HCT116 (cell line): ENCODE data around the gene YDJC. TPM values are rescaled to one million over a fixed set of nuclear protein-coding genes. Genes with fewer than 3 reads are reported as not detected.

Experiments used
- ATAC-seq: fragments of 200-7000 bp; cut with Tn5 transposase; 2 replicates; pipeline ENCODE4 v1.9.1; 2020; ENCODE audit warnings: mild to moderate bottlenecking, moderate library complexity
- BruUV-seq: library from RNA; stranded (reverse); fragments of 400-500 nt; replicated peaks from 2 replicates; lab custom pipeline; 2021; lab: Mats Ljungman, UMichigan
- CTCF ChIA-PET: fragments of 300-600 bp; sonication (Branson Sonifier 250); formaldehyde crosslinking; loops from one replicate; lab custom pipeline; 2021; ENCODE audit warnings: antibody characterized with exemption; lab: Charles Lee
- POLR2A ChIA-PET: fragments of 300-600, 350-600 bp; sonication (Branson Sonifier 250); formaldehyde crosslinking; loops from one replicate; lab custom pipeline; 2021; ENCODE audit warnings: antibody characterized with exemption; lab: Charles Lee
- RAD21 ChIA-PET, 2 experiments: fragments of 300-600 bp; sonication (Branson Sonifier 250); formaldehyde crosslinking; loops; one replicate each; lab custom pipeline; 2023; ENCODE audit warnings: low total read pairs in 2 of 2; ENCODE audit not compliant: uncharacterized antibody in 2 of 2, unreplicated experiment in 2 of 2, low non-redundant PET in 1 of 2; lab: Charles Lee
- DNase-seq: peaks from one replicate; pipeline ENCODE4 v3.0.0-alpha.2; 2010; ENCODE audit warnings: low read depth, low spot score
- H2AFZ ChIP-seq: fragments of 200-600 bp; shearing (Covaris generic), sonication (generic); 2 replicates; pipeline ENCODE4 v1.6.1; 2017; ENCODE audit warnings: low read depth, mixed run types, mixed read lengths, antibody characterized with exemption, low read length; ENCODE audit not compliant: poor library complexity, severe bottlenecking
- H3K27ac ChIP-seq: 2 replicates; pipeline ENCODE4 v1.5.1; 2012; ENCODE audit warnings: low read depth, low read length
- H3K27me3 ChIP-seq: fragments of 200-600 bp; sonication (generic); 2 replicates; pipeline ENCODE4 v1.6.1; 2016; ENCODE audit warnings: mixed run types, low read length, mixed read lengths; ENCODE audit not compliant: insufficient read depth
- H3K36me3 ChIP-seq, 2 experiments: fragments of 200-500 bp in 1 of 2; fragments of 200-600 bp in 1 of 2; sonication (Bioruptor generic) in 1 of 2; sonication (generic) in 1 of 2; 2 replicates each; pipeline versions ENCODE4 v1.5.1 to v1.6.1; 2014 to 2016; ENCODE audit warnings: low read length in 2 of 2, inconsistent platforms in 1 of 2, mixed read lengths in 1 of 2, mixed run types in 1 of 2; ENCODE audit not compliant: insufficient read depth in 2 of 2, control insufficient read depth in 1 of 2
- H3K4me1 ChIP-seq, 2 experiments: fragments of 200-600 bp in 1 of 2; sonication (generic) in 1 of 2; 2 replicates each; pipeline versions ENCODE4 v1.5.1 to v1.6.1; 2012 to 2017; ENCODE audit warnings: low read length in 2 of 2, inconsistent platforms in 1 of 2, mild to moderate bottlenecking in 1 of 2, mixed read lengths in 1 of 2, mixed run types in 1 of 2, moderate library complexity in 1 of 2; ENCODE audit not compliant: insufficient read depth in 2 of 2, control insufficient read depth in 1 of 2
- H3K4me2 ChIP-seq: fragments of 200-600 bp; sonication (generic); 2 replicates; pipeline ENCODE4 v1.6.1; 2017; ENCODE audit warnings: mixed run types, low read length, mixed read lengths
- H3K4me3 ChIP-seq, 2 experiments: fragments of 200-600 bp in 1 of 2; sonication (generic) in 1 of 2; replicated peaks in 1 of 2; 2 replicates each; pipeline ENCODE4 v1.5.1; 2011 to 2016; ENCODE audit warnings: low read length in 2 of 2, control low read depth in 1 of 2, low read depth in 1 of 2, mild to moderate bottlenecking in 1 of 2, mixed read lengths in 1 of 2, mixed run types in 1 of 2
- H3K79me2 ChIP-seq: fragments of 200-600 bp; sonication (generic); 2 replicates; pipeline ENCODE4 v1.6.1; 2017; ENCODE audit warnings: mild to moderate bottlenecking, mixed run types, low read length, moderate library complexity, mixed read lengths; ENCODE audit not compliant: insufficient read depth
- H3K9ac ChIP-seq: fragments of 200-600 bp; sonication (generic); 2 replicates; pipeline ENCODE4 v1.6.1; 2016; ENCODE audit warnings: low read length, mixed read lengths
- H3K9me2 ChIP-seq: fragments of 200-600 bp; sonication (generic), shearing (Covaris generic); 2 replicates; pipeline ENCODE4 v1.6.1; 2017; ENCODE audit warnings: mixed run types, mild to moderate bottlenecking, moderate library complexity; ENCODE audit not compliant: insufficient read depth
- H3K9me3 ChIP-seq, 2 experiments: fragments of 200-500 bp in 1 of 2; fragments of 200-600 bp in 1 of 2; sonication (Bioruptor generic) in 1 of 2; sonication (generic) in 1 of 2; 2 replicates each; pipeline ENCODE4 v1.6.1; 2014 to 2017; ENCODE audit warnings: low read length in 2 of 2, mixed read lengths in 2 of 2, inconsistent platforms in 1 of 2, low read depth in 1 of 2, mild to moderate bottlenecking in 1 of 2, mixed run types in 1 of 2, moderate library complexity in 1 of 2; ENCODE audit not compliant: control insufficient read depth in 1 of 2, insufficient read depth in 1 of 2
- H4K20me1 ChIP-seq: fragments of 200-600 bp; sonication (generic), shearing (Covaris generic); 2 replicates; pipeline ENCODE4 v1.6.1; 2017; ENCODE audit warnings: mixed run types, mild to moderate bottlenecking, moderate library complexity; ENCODE audit not compliant: insufficient read depth
- EGR1 ChIP-seq: IDR thresholded peaks from 2 replicates; pipeline ENCODE4 v1.6.1; 2012; ENCODE audit warnings: low read depth
- ELF1 ChIP-seq: IDR thresholded peaks from 2 replicates; pipeline ENCODE4 v1.6.1; 2012; ENCODE audit warnings: low read depth, borderline replicate concordance
- EZH2phosphoT487 ChIP-seq: fragments of 200-600 bp; IDR thresholded peaks from 2 replicates; pipeline ENCODE4 v1.6.1; 2018; ENCODE audit warnings: antibody characterized with exemption, borderline replicate concordance
- JUND ChIP-seq: IDR thresholded peaks from 2 replicates; pipeline ENCODE4 v1.6.1; 2012
- POLR2AphosphoS5 ChIP-seq: IDR thresholded peaks from 2 replicates; pipeline ENCODE4 v1.6.1; 2011; ENCODE audit warnings: mild to moderate bottlenecking, low read depth, low read length, moderate library complexity
- RAD21 ChIP-seq: IDR thresholded peaks from 2 replicates; pipeline ENCODE4 v1.6.1; 2012; ENCODE audit warnings: low read depth, mild to moderate bottlenecking
- SIN3A ChIP-seq: IDR thresholded peaks from 2 replicates; pipeline ENCODE4 v1.6.1; 2012; ENCODE audit warnings: low read depth
- SP1 ChIP-seq: IDR thresholded peaks from 2 replicates; pipeline ENCODE4 v1.6.1; 2012; ENCODE audit warnings: low read depth
- SRF ChIP-seq: IDR thresholded peaks from 2 replicates; pipeline ENCODE4 v1.6.1; 2012; ENCODE audit warnings: low read depth
- TCF7L2 ChIP-seq: IDR thresholded peaks from 2 replicates; pipeline ENCODE4 v1.7.0; 2011; ENCODE audit warnings: borderline replicate concordance, inconsistent platforms; ENCODE audit not compliant: insufficient read depth, insufficient read length; ENCODE audit errors: extremely low read depth
- YY1 ChIP-seq: IDR thresholded peaks from 2 replicates; pipeline ENCODE4 v1.6.1; 2011; ENCODE audit warnings: low read length, low read depth, moderate library complexity, mild to moderate bottlenecking; ENCODE audit not compliant: insufficient replicate concordance; ENCODE audit errors: extremely low read depth
- ZFX ChIP-seq: fragments of 450-650 bp; IDR thresholded peaks from 2 replicates; pipeline ENCODE4 v1.6.1; 2017
- intact Hi-C: fragments of 100-400 bp; cut with micrococcal nuclease; formaldehyde crosslinking; loops from 2 replicates; pipeline ENCODE4 v1.10.0; 2022
- total RNA-seq: library from RNA; stranded (reverse); gene quantifications from one replicate; pipeline ENCODE4 v1.2.1, GENCODE V29; 2021; ENCODE audit not compliant: unreplicated experiment
- TF ChIP-seq, protein P1 (sequence below): IDR thresholded peaks from 2 replicates; pipeline ENCODE4 v1.6.1; 2012; ENCODE audit warnings: low read depth
- TF ChIP-seq, protein P2 (sequence below): IDR thresholded peaks from 2 replicates; pipeline ENCODE4 v1.6.1; 2011; ENCODE audit warnings: mild to moderate bottlenecking, low read length, moderate library complexity; ENCODE audit not compliant: insufficient replicate concordance; ENCODE audit errors: extremely low read depth

The YDJC gene
- total RNA-seq, 1 experiment from 2014 or later = 78.3 TPM

DNA sequence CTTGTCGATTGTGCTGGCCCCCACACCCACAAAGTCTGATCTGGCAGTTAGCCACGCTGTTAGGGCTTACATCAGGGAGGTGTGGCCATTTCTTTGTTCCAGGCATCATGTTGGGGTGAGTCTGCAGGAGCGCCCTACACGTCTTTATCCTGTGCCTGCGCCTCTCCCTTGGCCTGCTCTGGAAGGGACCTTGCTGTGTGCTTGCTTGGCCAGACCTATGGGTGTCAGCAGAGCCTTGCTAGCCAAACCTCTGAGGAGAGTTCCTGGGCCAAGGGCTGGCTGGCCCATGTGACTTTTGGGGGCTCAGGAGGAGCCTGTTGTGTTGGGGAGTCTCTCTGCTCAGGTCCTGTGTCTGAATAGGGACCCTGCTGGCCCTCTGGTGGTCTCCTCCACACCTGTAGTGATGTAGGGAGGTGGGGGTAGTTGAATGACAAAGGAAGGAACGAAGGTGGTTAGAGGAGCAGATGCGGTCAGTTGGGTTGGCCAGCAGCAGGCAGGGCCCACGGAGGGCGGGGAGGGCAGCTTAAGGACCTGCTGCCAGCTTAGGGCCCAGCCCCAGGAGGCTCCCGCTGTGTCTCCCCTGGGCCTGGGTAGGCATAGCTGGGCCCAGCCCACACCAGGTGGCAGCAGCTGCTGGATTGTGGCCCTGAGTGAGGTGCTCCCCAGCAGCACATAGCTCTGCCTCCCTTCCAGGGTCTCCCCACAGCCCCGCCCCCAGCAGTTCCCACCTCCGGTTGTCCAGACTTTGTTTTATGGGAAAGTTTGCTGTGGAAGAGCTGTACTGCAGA is 43.9 kb upstream of the YDJC start:
- no peaks in the 10 kb centered on the region for H3K9me2 ChIP-seq
- intact Hi-C loops = no loop called here
- H3K9ac ChIP-seq = no peak overlapping the region
- no peaks in the 10 kb centered on the region for H4K20me1 ChIP-seq
- H3K4me2 ChIP-seq = no peak overlapping the region
- RAD21 ChIA-PET = no interaction called here
- POLR2A ChIA-PET = no interaction called here
- no peaks in the 10 kb centered on the region for H3K27me3 ChIP-seq
- no peaks in the 10 kb centered on the region for H3K4me1 ChIP-seq
- H2AFZ ChIP-seq = no peak overlapping the region
- no peak overlapping the region for H3K27ac ChIP-seq
- H3K79me2 ChIP-seq = peaks cover 18% of the 10 kb centered on the region; the same call in 1 of the 2 replicates
- BruUV-seq = no TSS peak
- H3K4me3 ChIP-seq = no peak overlapping the region
- peaks cover 21 to 33% of the 10 kb centered on the region in 2 experiments; a peak in 3 of 4 replicates for H3K36me3 ChIP-seq
- no peak for ATAC-seq
- TF ChIP-seq JUND = no peak
- TF ChIP-seq YY1 = no peak
- no peak for TF ChIP-seq EZH2phosphoT487
- no peak for TF ChIP-seq SRF
- TF ChIP-seq, protein P1, sequence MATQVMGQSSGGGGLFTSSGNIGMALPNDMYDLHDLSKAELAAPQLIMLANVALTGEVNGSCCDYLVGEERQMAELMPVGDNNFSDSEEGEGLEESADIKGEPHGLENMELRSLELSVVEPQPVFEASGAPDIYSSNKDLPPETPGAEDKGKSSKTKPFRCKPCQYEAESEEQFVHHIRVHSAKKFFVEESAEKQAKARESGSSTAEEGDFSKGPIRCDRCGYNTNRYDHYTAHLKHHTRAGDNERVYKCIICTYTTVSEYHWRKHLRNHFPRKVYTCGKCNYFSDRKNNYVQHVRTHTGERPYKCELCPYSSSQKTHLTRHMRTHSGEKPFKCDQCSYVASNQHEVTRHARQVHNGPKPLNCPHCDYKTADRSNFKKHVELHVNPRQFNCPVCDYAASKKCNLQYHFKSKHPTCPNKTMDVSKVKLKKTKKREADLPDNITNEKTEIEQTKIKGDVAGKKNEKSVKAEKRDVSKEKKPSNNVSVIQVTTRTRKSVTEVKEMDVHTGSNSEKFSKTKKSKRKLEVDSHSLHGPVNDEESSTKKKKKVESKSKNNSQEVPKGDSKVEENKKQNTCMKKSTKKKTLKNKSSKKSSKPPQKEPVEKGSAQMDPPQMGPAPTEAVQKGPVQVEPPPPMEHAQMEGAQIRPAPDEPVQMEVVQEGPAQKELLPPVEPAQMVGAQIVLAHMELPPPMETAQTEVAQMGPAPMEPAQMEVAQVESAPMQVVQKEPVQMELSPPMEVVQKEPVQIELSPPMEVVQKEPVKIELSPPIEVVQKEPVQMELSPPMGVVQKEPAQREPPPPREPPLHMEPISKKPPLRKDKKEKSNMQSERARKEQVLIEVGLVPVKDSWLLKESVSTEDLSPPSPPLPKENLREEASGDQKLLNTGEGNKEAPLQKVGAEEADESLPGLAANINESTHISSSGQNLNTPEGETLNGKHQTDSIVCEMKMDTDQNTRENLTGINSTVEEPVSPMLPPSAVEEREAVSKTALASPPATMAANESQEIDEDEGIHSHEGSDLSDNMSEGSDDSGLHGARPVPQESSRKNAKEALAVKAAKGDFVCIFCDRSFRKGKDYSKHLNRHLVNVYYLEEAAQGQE = no peak
- no peak for TF ChIP-seq RAD21
- TF ChIP-seq, protein P2, sequence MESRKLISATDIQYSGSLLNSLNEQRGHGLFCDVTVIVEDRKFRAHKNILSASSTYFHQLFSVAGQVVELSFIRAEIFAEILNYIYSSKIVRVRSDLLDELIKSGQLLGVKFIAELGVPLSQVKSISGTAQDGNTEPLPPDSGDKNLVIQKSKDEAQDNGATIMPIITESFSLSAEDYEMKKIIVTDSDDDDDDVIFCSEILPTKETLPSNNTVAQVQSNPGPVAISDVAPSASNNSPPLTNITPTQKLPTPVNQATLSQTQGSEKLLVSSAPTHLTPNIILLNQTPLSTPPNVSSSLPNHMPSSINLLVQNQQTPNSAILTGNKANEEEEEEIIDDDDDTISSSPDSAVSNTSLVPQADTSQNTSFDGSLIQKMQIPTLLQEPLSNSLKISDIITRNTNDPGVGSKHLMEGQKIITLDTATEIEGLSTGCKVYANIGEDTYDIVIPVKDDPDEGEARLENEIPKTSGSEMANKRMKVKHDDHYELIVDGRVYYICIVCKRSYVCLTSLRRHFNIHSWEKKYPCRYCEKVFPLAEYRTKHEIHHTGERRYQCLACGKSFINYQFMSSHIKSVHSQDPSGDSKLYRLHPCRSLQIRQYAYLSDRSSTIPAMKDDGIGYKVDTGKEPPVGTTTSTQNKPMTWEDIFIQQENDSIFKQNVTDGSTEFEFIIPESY = no peak
- TF ChIP-seq ZFX = no peak
- TF ChIP-seq SIN3A = no peak
- TF ChIP-seq ELF1 = no peak
- no peak for TF ChIP-seq POLR2AphosphoS5
- TF ChIP-seq SP1 = no peak
- TF ChIP-seq TCF7L2 = no peak
- no peak for TF ChIP-seq EGR1
- no peaks in the 10 kb centered on the region for H3K9me3 ChIP-seq
- CTCF ChIA-PET = no interaction called here
- DNase-seq = no peak
